K562 (cell line): ENCODE results near the gene LRFN4. TPM values are rescaled to one million over a fixed set of nuclear protein-coding genes. Genes with fewer than 3 reads are reported as not detected.
A peak's percentile ranks its signal among the peaks of the same experiment; 100 is the strongest.

Source experiments
- E2F3 ChIP-seq: fragments of 250-450 bp; sonication (Bioruptor Pico); IDR thresholded peaks from 2 replicates; pipeline ENCODE4 v1.4.0; 2020; ENCODE audit warnings: mild to moderate bottlenecking
- HDAC3 ChIP-seq: fragments of 450-650 bp; IDR thresholded peaks from 2 replicates; pipeline ENCODE4 v1.6.1; 2018; ENCODE audit warnings: borderline replicate concordance, mild to moderate bottlenecking, moderate library complexity; ENCODE audit not compliant: partially characterized antibody
- HIVEP1 ChIP-seq: fragments of 250-450 bp; sonication (Bioruptor Pico); IDR thresholded peaks from 2 replicates; pipeline ENCODE4 v1.4.0; 2020; ENCODE audit warnings: mild to moderate bottlenecking
- HNRNPH1 ChIP-seq: fragments of 200-400 bp; formaldehyde crosslinking; optimal IDR thresholded peaks from 2 replicates; pipeline ENCODE3; 2017; ENCODE audit warnings: low read depth, mild to moderate bottlenecking, low read length, moderate library complexity
- ILF3 ChIP-seq: fragments of 450-650 bp; IDR thresholded peaks from 2 replicates; pipeline ENCODE4 v1.6.1; 2018; ENCODE audit warnings: antibody characterized with exemption, mild to moderate bottlenecking, moderate library complexity, borderline replicate concordance
- KDM5B ChIP-seq: fragments of 200-600 bp; sonication (generic); IDR thresholded peaks from 2 replicates; pipeline ENCODE4 v1.6.1; 2012; ENCODE audit warnings: low read depth, mild to moderate bottlenecking, moderate library complexity, low read length, control low read depth, inconsistent platforms; ENCODE audit not compliant: insufficient replicate concordance
- MAFG ChIP-seq: fragments of 450-650 bp; conservative IDR thresholded peaks from 2 replicates; pipeline ENCODE4 v1.6.1; 2016; ENCODE audit warnings: missing genetic modification characterization, missing compliant biosample characterization
- NELFE ChIP-seq: IDR thresholded peaks from 2 replicates; pipeline ENCODE4 v1.6.1; 2011; ENCODE audit warnings: mild to moderate bottlenecking; ENCODE audit not compliant: insufficient read depth, insufficient read length
- NR2C1 ChIP-seq, 2 experiments: fragments of 450-650 bp; IDR thresholded peaks; 2 replicates each; pipeline ENCODE4 v1.6.1; 2017; ENCODE audit warnings: mild to moderate bottlenecking in 2 of 2, antibody characterized with exemption in 1 of 2, inconsistent platforms in 1 of 2, missing compliant biosample characterization in 1 of 2, missing genetic modification characterization in 1 of 2
- RBM34 ChIP-seq: fragments of 200-400 bp; formaldehyde crosslinking; IDR thresholded peaks from 2 replicates; pipeline ENCODE4 v1.6.1; 2018; ENCODE audit warnings: low read length, borderline replicate concordance; ENCODE audit not compliant: insufficient read depth
- TCF7L2 ChIP-seq: fragments of 150-350 bp; IDR thresholded peaks from 2 replicates; pipeline ENCODE4 v1.6.1; 2016; ENCODE audit warnings: low read depth, mild to moderate bottlenecking, low read length, moderate library complexity
- ZBTB2 ChIP-seq: fragments of 450-650 bp; IDR thresholded peaks from 2 replicates; pipeline ENCODE4 v1.6.1; 2016; ENCODE audit warnings: antibody characterized with exemption
- ZNF23 ChIP-seq: fragments of 250-450 bp; sonication (Bioruptor Pico); IDR thresholded peaks from 2 replicates; pipeline ENCODE4 v1.4.0; 2020; ENCODE audit warnings: mild to moderate bottlenecking
- polyA plus RNA-seq, 8 experiments: library from polyadenylated mRNA; depleted of rRNA in 4 of 8; stranded (reverse) in 5 of 8; unstranded in 3 of 8; fragments of >200 nt; fragmentation: Nextera tagmentation in 2 of 8; fragmentation: Illumina TruSeq in 1 of 8; extraction: Ambion mirVana in 2 of 8; extraction: Trizol in 1 of 8; gene quantifications; 2 replicates each; pipeline versions ENCODE4 v1.2.1 to v1.2.3, GENCODE V29; 2011 to 2014; ENCODE audit warnings: inconsistent platforms in 1 of 8, missing spikeins in 1 of 8
- total RNA-seq, 7 experiments: library from RNA; depleted of rRNA in 6 of 7; stranded (reverse); fragments of >200 nt in 6 of 7; fragmentation: Illumina TruSeq in 2 of 7; extraction: Trizol in 2 of 7; gene quantifications; 2 replicates each; pipeline versions ENCODE4 v1.2.1 to v1.2.3, GENCODE V29; 2011 to 2021; ENCODE audit warnings: low replicate concordance in 1 of 7
- TF ChIP-seq, protein P1 (sequence below): sonication (generic); formaldehyde crosslinking; IDR thresholded peaks from 2 replicates; pipeline ENCODE4 v1.8.0; 2022; ENCODE audit warnings: mild to moderate bottlenecking, missing genetic modification reagents
- TF ChIP-seq, protein P2 (sequence below): fragments of 450-650 bp; formaldehyde crosslinking; IDR thresholded peaks from 2 replicates; pipeline ENCODE4 v1.4.0; 2020; ENCODE audit warnings: mild to moderate bottlenecking, moderate library complexity
- TF ChIP-seq, protein P3 (sequence below): fragments of 450-650 bp; IDR thresholded peaks from 2 replicates; pipeline ENCODE4 v1.6.1; 2017; ENCODE audit warnings: mild to moderate bottlenecking, moderate library complexity

The LRFN4 gene
- total and polyA plus RNA-seq, 9 of the 15 experiments (the other 6 are each of a cell fraction or from before 2014, with no cell fraction given): 0.10 to 60.1 (median 6.7) TPM

DNA sequence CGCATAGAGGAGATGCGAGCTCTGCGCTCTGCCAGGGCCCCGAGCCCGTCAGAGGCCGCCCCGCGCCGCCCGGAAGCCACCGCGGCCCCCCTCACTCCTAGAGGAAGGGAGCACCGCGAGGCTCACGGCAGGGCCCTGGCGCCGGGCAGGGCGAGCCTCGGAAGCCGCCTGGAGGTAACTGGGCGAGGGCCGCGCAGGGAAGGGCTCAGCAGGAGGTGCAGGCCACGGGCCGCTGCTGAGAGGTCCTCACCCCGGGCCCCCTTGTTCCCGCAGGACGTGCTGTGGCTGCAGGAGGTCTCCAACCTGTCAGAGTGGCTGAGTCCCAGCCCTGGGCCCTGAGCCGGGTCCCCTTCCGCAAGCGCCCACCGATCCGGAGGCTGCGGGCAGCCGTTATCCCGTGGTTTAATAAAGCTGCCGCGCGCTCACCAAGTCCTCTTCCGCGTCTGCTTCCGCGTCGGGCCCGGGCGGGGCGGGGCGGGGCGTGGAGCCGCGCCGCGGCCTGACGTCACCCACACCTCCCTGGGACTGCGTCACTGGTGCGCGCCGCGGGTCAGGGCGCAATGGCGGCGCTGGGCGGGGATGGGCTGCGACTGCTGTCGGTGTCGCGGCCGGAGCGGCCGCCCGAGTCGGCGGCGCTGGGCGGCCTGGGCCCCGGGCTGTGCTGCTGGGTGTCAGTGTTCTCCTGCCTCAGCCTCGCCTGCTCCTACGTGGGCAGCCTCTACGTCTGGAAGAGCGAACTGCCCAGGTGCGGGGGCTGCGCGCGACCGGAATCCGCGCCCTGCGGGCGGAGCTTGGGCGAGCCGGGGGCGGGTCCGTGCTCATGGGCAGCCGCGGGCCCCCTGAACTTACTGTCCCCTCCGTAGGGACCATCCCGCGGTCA lies 13.7 kb upstream of the LRFN4 start, which contains the start of gene RCE1 (continued):
- TF ChIP-seq, protein P1, sequence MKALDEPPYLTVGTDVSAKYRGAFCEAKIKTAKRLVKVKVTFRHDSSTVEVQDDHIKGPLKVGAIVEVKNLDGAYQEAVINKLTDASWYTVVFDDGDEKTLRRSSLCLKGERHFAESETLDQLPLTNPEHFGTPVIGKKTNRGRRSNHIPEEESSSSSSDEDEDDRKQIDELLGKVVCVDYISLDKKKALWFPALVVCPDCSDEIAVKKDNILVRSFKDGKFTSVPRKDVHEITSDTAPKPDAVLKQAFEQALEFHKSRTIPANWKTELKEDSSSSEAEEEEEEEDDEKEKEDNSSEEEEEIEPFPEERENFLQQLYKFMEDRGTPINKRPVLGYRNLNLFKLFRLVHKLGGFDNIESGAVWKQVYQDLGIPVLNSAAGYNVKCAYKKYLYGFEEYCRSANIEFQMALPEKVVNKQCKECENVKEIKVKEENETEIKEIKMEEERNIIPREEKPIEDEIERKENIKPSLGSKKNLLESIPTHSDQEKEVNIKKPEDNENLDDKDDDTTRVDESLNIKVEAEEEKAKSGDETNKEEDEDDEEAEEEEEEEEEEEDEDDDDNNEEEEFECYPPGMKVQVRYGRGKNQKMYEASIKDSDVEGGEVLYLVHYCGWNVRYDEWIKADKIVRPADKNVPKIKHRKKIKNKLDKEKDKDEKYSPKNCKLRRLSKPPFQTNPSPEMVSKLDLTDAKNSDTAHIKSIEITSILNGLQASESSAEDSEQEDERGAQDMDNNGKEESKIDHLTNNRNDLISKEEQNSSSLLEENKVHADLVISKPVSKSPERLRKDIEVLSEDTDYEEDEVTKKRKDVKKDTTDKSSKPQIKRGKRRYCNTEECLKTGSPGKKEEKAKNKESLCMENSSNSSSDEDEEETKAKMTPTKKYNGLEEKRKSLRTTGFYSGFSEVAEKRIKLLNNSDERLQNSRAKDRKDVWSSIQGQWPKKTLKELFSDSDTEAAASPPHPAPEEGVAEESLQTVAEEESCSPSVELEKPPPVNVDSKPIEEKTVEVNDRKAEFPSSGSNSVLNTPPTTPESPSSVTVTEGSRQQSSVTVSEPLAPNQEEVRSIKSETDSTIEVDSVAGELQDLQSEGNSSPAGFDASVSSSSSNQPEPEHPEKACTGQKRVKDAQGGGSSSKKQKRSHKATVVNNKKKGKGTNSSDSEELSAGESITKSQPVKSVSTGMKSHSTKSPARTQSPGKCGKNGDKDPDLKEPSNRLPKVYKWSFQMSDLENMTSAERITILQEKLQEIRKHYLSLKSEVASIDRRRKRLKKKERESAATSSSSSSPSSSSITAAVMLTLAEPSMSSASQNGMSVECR (CRISPR knock-in tag): peak; percentile 98
- TF ChIP-seq HIVEP1 (CRISPR knock-in tag) (no peak), RBM34 (no peak), KDM5B (peak; percentile 87), TCF7L2 (no peak), ILF3 (peak; percentile 92; the same call in 1 of the 2 replicates), E2F3 (CRISPR knock-in tag) (no peak), MAFG (tag) (no peak), HNRNPH1 (no peak), ZNF23 (CRISPR knock-in tag) (no peak), HDAC3 (no peak), ZBTB2 (no peak), NR2C1 (IDR thresholded peaks at IDR 0.05) (no peak), NR2C1 (tag; IDR thresholded peaks at IDR 0.05) (no peak), NELFE (no peak)
- TF ChIP-seq, protein P2, sequence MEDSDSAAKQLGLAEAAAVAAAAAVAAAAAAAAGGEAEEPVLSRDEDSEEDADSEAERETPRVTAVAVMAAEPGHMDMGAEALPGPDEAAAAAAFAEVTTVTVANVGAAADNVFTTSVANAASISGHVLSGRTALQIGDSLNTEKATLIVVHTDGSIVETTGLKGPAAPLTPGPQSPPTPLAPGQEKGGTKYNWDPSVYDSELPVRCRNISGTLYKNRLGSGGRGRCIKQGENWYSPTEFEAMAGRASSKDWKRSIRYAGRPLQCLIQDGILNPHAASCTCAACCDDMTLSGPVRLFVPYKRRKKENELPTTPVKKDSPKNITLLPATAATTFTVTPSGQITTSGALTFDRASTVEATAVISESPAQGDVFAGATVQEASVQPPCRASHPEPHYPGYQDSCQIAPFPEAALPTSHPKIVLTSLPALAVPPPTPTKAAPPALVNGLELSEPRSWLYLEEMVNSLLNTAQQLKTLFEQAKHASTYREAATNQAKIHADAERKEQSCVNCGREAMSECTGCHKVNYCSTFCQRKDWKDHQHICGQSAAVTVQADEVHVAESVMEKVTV (CRISPR knock-in tag): no peak
- TF ChIP-seq, protein P3, sequence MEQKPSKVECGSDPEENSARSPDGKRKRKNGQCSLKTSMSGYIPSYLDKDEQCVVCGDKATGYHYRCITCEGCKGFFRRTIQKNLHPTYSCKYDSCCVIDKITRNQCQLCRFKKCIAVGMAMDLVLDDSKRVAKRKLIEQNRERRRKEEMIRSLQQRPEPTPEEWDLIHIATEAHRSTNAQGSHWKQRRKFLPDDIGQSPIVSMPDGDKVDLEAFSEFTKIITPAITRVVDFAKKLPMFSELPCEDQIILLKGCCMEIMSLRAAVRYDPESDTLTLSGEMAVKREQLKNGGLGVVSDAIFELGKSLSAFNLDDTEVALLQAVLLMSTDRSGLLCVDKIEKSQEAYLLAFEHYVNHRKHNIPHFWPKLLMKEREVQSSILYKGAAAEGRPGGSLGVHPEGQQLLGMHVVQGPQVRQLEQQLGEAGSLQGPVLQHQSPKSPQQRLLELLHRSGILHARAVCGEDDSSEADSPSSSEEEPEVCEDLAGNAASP: no peak
